Fibroblast of lung (primary cell): Measurements from ENCODE around the gene ZNF211. TPM values are rescaled to one million over a fixed set of nuclear protein-coding genes. Genes with fewer than 3 reads are reported as not detected.
A peak's percentile ranks its signal among the peaks of the same experiment; 100 is the strongest.

ENCODE experiments used
- DNase-seq, 2 donors: peaks; one replicate each; pipeline versions ENCODE4 v3.0.0 to v3.0.0-alpha.2; 2010; ENCODE audit warnings: low read depth in 2 of 2
- H2AFZ ChIP-seq: 2 replicates; pipeline ENCODE4 v1.5.1; 2012; ENCODE audit warnings: low read length, control low read depth, inconsistent platforms
- H3K27ac ChIP-seq: 2 replicates; pipeline ENCODE4 v1.5.1; 2011; ENCODE audit warnings: low read length, control low read depth; ENCODE audit not compliant: insufficient read depth
- H3K27me3 ChIP-seq: 2 replicates; pipeline ENCODE4 v1.5.1; 2011; ENCODE audit warnings: mild to moderate bottlenecking, low read length; ENCODE audit not compliant: control insufficient read depth, insufficient read depth
- H3K36me3 ChIP-seq: 2 replicates; pipeline ENCODE4 v1.5.1; 2011; ENCODE audit warnings: low read length; ENCODE audit not compliant: control insufficient read depth, insufficient read depth
- H3K4me1 ChIP-seq: 2 replicates; pipeline ENCODE4 v1.5.1; 2011; ENCODE audit warnings: low read length; ENCODE audit not compliant: control insufficient read depth, insufficient read depth; ENCODE audit errors: extremely low read depth
- H3K4me2 ChIP-seq: 2 replicates; pipeline ENCODE4 v1.5.1; 2011; ENCODE audit warnings: low read length, control low read depth; ENCODE audit not compliant: insufficient read depth; ENCODE audit errors: extremely low read depth
- H3K4me3 ChIP-seq, 4 experiments: fragments of 200-600 bp in 1 of 4; sonication (generic) in 1 of 4; replicated peaks in 1 of 4; 2 replicates each; pipeline ENCODE4 v1.5.1; 2011 to 2016; ENCODE audit warnings: low read length in 4 of 4, low read depth in 3 of 4, mild to moderate bottlenecking in 3 of 4, control low read depth in 2 of 4, inconsistent platforms in 1 of 4, mixed read lengths in 1 of 4; ENCODE audit not compliant: insufficient read depth in 1 of 4; ENCODE audit errors: control extremely low read depth in 1 of 4
- H3K79me2 ChIP-seq: 2 replicates; pipeline ENCODE4 v1.5.1; 2012; ENCODE audit warnings: mild to moderate bottlenecking, low read length, inconsistent platforms; ENCODE audit not compliant: control insufficient read depth, insufficient read depth
- H3K9ac ChIP-seq: 2 replicates; pipeline ENCODE4 v1.5.1; 2011; ENCODE audit warnings: mild to moderate bottlenecking, low read length, control low read depth; ENCODE audit not compliant: insufficient read depth
- H3K9me3 ChIP-seq: 2 replicates; pipeline ENCODE4 v1.5.1; 2012; ENCODE audit warnings: low read depth, low read length; ENCODE audit not compliant: control insufficient read depth, insufficient read depth
- H4K20me1 ChIP-seq: 2 replicates; pipeline ENCODE4 v1.5.1; 2011; ENCODE audit warnings: low read length; ENCODE audit not compliant: control insufficient read depth, insufficient read depth; ENCODE audit errors: extremely low read depth
- CTCF ChIP-seq, 2 donors: IDR thresholded peaks in 1 of 2; conservative IDR thresholded peaks in 1 of 2; 1 replicate in 1 of 2; 2 replicates in 1 of 2; pipeline ENCODE4 v1.5.1; 2011 to 2012; ENCODE audit warnings: low read length in 2 of 2, control low read depth in 1 of 2, inconsistent platforms in 1 of 2, low read depth in 1 of 2, mild to moderate bottlenecking in 1 of 2
- EZH2 ChIP-seq: IDR thresholded peaks from 2 replicates; pipeline ENCODE4 v1.5.1; 2012; ENCODE audit warnings: low read length, control low read depth, mild to moderate bottlenecking; ENCODE audit errors: missing control alignments
- polyA minus RNA-seq: library from RNA; depleted of rRNA, polyadenylated mRNA; stranded (reverse); fragments of >200 nt; gene quantifications from 2 replicates; pipeline ENCODE4 v1.2.3, GENCODE V29; 2011; ENCODE audit warnings: low replicate concordance
- polyA plus RNA-seq, 2 donors: library from polyadenylated mRNA; depleted of rRNA in 1 of 2; stranded (reverse) in 1 of 2; unstranded in 1 of 2; fragments of >200 nt; gene quantifications; 2 replicates each; pipeline ENCODE4 v1.2.1, GENCODE V29; 2011 to 2012; ENCODE audit warnings: missing spikeins in 1 of 2
- total RNA-seq: library from RNA; depleted of rRNA; stranded (reverse); fragments of >200 nt; gene quantifications from 2 replicates; pipeline ENCODE4 v1.2.1, GENCODE V29; 2014

Gene ZNF211
- total RNA-seq = 11.6 and 16.8 TPM in 2 replicates
- 5.3 and 9.1 TPM in 2 replicates for polyA plus RNA-seq
- 3.6 and 6.0 TPM in 2 replicates for polyA plus RNA-seq (2012)
- 3.3 and 9.1 TPM in 2 replicates for polyA minus RNA-seq

DNA sequence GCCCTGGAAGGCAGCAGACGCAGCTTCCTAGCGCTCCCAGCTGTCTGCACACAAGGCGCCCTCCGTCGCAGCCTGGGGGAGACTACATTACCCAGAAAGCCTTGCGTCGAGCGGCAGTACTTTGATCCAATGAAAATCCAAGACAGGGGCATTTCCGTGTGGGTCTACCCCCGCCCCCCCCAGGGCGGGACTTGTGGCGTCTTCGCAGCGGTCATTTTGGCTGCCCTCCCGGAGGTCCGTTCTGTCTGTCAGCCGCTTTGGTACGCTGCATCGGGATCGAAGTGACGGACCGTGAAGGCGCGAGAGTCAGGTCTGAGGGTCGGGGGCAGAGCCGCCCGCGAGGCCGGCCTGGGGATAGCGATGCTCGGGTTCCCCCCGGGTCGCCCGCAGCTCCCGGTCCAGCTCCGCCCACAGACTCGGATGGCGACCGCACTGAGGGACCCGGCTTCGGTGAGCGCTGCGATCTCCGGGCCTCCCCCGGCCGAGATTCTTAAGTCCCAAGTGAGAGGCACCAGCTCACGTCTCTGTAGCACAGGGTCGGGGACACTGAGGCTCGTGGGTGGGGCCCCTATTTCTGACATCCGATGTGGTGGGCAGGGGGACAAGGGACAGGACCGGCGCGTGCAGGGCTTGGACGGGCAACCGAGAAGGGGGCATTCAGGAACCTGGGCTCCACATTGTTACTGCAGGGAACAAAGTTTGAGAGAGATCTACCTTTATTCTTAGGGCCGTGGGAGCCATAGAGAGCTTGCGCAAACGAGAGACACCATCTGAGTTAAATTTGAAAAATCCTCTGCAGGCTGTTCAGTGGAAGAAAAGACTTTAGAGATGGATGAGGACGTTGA lies at the start of gene ZNF211:
Gene ZNF211, plus strand, starts transcription at position 182 of the 845 bp plus-strand sequence. Its CDS starts 179 bp downstream, at position 361.
- Histone ChIP-seq H3K9me3 (no peaks in the 10 kb centered on the region), H2AFZ (peak within 1 kb of the TSS; percentile 88), H3K4me1 (no peaks in the 10 kb centered on the region), H3K9ac (peak within 1 kb of the TSS; percentile 74), H3K4me2 (peak within 1 kb of the TSS; percentile 85), H4K20me1 (no peaks in the 10 kb centered on the region), H3K27ac (peak within 1 kb of the TSS; percentile 71), H3K36me3 (peaks cover 4% of the 10 kb centered on the region), H3K4me3 (peak within 1 kb of the TSS; percentile 78 to 96 (median 90)), H3K79me2 (no peaks in the 10 kb centered on the region), H3K27me3 (no peaks in the 10 kb centered on the region)
- DNase-seq = peak; percentile 93 to 94
- TF ChIP-seq EZH2 (no peak), CTCF (conservative IDR thresholded peaks at IDR 0.05 in 1 of 2, IDR thresholded peaks at IDR 0.05 in 1 of 2; ENCODE audit: low read depth in 1 of 2, low read length in 2 of 2) (no peak)

DNA sequence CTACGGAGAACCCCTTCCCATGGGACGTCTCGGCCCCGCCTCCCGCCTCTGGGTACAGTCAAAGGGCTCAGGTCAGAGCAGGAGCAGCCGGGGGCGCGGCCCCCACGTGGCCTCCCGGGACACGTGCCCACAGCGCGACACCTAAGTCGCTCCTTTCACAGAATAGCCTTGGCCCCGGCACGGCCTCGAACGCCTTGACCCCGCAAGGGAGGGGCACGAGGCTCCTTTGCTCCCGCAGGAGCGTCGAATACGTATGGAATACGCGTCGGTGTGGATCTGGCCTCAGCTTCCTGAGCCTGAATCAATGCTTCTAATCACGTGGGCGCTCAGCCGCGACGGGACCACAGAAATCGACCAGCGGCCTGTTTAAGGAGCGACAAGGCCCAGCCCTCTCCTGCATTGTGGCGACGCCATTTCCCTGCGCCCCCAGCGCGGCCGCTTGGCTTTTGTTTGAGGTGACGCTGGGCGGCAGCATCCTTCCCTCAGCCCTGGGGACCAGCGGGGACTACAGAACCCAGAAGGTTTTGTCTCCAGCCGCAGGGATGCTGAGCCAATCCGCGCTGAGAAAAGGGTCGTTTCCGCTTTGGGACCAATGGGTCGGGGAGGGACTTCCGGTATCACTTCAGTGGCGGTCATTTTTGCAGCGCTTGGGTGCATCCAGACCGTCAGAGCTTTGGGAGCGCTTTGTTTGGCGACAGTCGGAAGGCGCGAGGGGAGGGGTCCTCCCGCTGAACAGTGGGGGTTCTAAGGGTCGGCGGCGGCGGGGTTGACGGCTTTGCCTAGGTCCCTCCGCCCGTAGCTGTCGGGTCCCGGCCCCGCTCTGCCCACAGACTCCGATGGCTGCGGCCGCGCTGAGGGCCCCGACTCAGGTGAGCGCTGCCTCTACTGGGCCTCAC lies 49.2 kb upstream of the ZNF211 start, which contains the start of gene ZIK1:
Gene ZIK1, plus strand, starts transcription at position 625 of the 896 bp plus-strand sequence. Its CDS starts 212 bp downstream, at position 837.
- peak; percentile 91 to 96 for DNase-seq
- no peak for TF ChIP-seq CTCF (conservative IDR thresholded peaks at IDR 0.05 in 1 of 2, IDR thresholded peaks at IDR 0.05 in 1 of 2; ENCODE audit: low read depth in 1 of 2, low read length in 2 of 2)
- no peak for TF ChIP-seq EZH2
- H3K9ac ChIP-seq = peak within 1 kb of the TSS; percentile 60

DNA sequence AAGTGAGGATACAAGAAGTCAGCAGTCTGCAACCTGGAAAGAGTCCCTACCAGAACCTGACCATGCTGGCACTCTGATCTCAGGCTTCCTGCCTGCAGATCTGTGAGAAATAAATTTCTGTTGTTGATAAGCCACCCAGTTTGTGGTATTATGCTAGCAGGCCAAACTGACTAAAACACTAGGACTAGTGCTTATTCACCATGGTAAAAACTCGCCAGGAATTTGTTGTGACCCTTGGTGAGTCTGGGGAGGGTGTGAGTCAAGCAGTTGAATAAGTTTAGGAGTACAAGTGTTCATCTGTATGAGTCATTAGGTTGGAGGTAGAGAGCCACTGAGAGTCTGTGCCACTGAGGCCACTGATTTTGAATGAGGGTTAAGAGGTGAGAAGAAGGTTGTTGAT lies 45.4 kb upstream of the ZNF211 start:
- Histone ChIP-seq H3K36me3 (peaks cover 11% of the 10 kb centered on the region), H3K9ac (no peak overlapping the region), H3K4me3 (no peak overlapping the region), H3K4me1 (no peaks in the 10 kb centered on the region), H3K4me2 (no peak overlapping the region), H3K27me3 (no peaks in the 10 kb centered on the region), H2AFZ (no peak overlapping the region), H3K27ac (no peak overlapping the region), H4K20me1 (no peaks in the 10 kb centered on the region), H3K79me2 (peaks cover 5% of the 10 kb centered on the region), H3K9me3 (peaks cover 5% of the 10 kb centered on the region)
- TF ChIP-seq CTCF (conservative IDR thresholded peaks at IDR 0.05 in 1 of 2, IDR thresholded peaks at IDR 0.05 in 1 of 2; ENCODE audit: low read depth in 1 of 2, low read length in 2 of 2) (no peak), EZH2 (no peak)
- peak in 1 of 2 donors; percentile 85 for DNase-seq

More for the DNA sequence above, 49.2 kb upstream of the ZNF211 start, which contains the start of gene ZIK1:
- Histone ChIP-seq H3K4me2 (peak within 1 kb of the TSS; percentile 73), H3K27ac (peak within 1 kb of the TSS; percentile 56), H4K20me1 (no peaks in the 10 kb centered on the region), H3K4me1 (no peaks in the 10 kb centered on the region), H3K36me3 (no peaks in the 10 kb centered on the region), H3K27me3 (no peaks in the 10 kb centered on the region), H2AFZ (peak within 1 kb of the TSS; percentile 99), H3K4me3 (peak within 1 kb of the TSS; percentile 69 to 87 (median 80)), H3K79me2 (peaks cover 5% of the 10 kb centered on the region), H3K9me3 (no peaks in the 10 kb centered on the region)
